Measurements from ENCODE around the gene BTBD17.

BTBD17 gene

DNA sequence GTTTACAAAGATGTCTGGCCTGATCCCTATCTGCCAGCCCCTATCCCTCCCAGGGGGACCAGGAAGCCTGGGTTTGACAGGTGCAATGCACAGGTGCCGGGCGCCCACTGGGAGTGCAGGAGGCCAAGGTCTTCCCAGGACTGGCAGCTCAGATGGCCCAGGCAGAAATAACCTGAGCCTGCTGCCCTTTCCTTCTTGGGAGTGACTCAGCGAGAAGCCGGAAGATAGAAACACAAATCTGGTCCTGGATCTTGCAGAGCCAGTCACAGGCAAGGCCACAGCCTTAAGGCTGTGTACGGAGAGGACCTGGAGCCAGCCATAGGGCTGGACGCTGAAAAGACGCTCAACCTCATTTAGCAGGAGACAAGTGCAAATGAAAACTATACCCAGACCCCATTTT is 33.3 kb upstream of the BTBD17 start:
- no peak for DNase-seq (ENCODE audit: low read depth)
- H3K4me3 ChIP-seq (ENCODE audit: low read depth, low read length) = no peak overlapping the region
- TF ChIP-seq POLR2A (IDR thresholded peaks at IDR 0.05; ENCODE audit: extremely low read depth, insufficient read length) = no peak
- TF ChIP-seq, protein P1, sequence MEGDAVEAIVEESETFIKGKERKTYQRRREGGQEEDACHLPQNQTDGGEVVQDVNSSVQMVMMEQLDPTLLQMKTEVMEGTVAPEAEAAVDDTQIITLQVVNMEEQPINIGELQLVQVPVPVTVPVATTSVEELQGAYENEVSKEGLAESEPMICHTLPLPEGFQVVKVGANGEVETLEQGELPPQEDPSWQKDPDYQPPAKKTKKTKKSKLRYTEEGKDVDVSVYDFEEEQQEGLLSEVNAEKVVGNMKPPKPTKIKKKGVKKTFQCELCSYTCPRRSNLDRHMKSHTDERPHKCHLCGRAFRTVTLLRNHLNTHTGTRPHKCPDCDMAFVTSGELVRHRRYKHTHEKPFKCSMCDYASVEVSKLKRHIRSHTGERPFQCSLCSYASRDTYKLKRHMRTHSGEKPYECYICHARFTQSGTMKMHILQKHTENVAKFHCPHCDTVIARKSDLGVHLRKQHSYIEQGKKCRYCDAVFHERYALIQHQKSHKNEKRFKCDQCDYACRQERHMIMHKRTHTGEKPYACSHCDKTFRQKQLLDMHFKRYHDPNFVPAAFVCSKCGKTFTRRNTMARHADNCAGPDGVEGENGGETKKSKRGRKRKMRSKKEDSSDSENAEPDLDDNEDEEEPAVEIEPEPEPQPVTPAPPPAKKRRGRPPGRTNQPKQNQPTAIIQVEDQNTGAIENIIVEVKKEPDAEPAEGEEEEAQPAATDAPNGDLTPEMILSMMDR (IDR thresholded peaks at IDR 0.05; ENCODE audit: low read depth, low read length) = no peak
- no peak for TF ChIP-seq MYC (IDR thresholded peaks at IDR 0.05; ENCODE audit: low read depth, low read length)
- TF ChIP-seq, protein P2, sequence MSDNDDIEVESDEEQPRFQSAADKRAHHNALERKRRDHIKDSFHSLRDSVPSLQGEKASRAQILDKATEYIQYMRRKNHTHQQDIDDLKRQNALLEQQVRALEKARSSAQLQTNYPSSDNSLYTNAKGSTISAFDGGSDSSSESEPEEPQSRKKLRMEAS (IDR thresholded peaks at IDR 0.05; ENCODE audit: low read depth, low read length) = no peak

DNA sequence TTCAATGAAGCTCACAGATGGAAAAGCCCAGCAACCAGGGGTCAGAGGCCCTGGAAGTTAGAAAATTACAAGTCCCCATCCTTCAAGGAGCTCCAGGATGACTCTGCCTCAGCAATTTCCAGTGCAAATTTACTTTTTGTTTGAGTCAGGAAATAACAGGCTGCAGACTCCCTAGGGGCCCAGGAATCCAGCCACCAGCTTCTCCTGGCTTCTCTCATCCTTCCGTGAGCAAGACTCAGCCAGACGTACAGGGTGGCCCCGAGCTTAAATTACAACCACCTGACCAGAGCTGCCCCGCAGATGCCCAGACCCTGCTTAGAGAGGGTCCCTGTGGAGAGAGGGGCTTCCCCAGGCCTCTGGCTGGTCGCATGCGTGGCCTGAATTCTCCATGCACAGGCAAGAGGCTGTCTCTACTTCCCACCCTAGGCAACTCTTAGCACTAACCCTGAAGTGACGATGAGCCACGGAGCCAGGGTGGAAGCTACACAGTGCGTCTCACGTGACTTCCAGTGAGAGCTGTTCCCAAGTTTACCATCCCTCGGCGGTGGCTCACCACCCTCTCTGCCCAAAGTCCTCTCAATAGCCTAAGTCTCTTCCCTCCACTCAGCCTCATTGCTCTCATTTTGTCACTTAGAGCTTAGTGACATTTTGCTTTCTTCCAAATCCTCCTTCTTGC is 32.7 kb upstream of the BTBD17 start:
- no peak for DNase-seq (ENCODE audit: low read depth)
- H3K4me3 ChIP-seq (ENCODE audit: low read depth, low read length) = no peak overlapping the region
- TF ChIP-seq MYC (IDR thresholded peaks at IDR 0.05; ENCODE audit: low read depth, low read length) (no peak), POLR2A (IDR thresholded peaks at IDR 0.05; ENCODE audit: extremely low read depth, insufficient read length) (no peak)
- TF ChIP-seq, protein P2 (IDR thresholded peaks at IDR 0.05; ENCODE audit: low read depth, low read length) = no peak
- TF ChIP-seq, protein P1 (IDR thresholded peaks at IDR 0.05; ENCODE audit: low read depth, low read length) = no peak

DNA sequence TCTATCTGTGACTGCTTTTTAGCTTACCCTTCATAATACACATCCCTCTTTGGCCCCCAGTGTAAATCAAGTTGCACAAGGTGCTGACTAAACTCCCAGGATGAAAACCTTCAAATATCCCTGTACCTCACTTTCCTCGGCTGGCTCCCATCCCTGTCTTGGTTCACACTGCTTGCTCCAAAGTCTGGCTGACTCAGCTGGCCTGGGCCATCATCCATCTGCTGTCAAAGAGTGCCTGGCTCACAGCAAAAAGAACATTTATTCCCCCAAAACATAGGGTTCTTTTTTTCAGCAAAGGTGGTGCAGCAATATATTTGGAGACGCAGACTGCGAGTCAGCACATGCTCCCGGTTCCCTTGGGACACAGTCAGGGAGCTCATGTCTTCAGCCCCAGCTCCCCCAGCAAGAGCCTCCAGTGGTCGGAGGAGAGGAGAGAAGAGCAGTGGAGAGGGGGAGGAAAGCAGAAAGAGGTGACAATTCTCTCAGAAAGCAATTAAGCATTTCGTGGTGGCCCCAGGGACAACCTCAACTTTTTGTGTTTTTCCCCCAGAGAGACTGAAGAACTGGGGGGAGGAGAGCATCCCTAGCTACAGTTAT is 31.8 kb upstream of the BTBD17 start:
- peak; percentile 75 for DNase-seq (ENCODE audit: low read depth)
- no peak overlapping the region for H3K4me3 ChIP-seq (ENCODE audit: low read depth, low read length)
- TF ChIP-seq MYC (IDR thresholded peaks at IDR 0.05; ENCODE audit: low read depth, low read length) (no peak), POLR2A (IDR thresholded peaks at IDR 0.05; ENCODE audit: extremely low read depth, insufficient read length) (no peak)
- TF ChIP-seq, protein P1 (IDR thresholded peaks at IDR 0.05; ENCODE audit: low read depth, low read length) = no peak
- TF ChIP-seq, protein P2 (IDR thresholded peaks at IDR 0.05; ENCODE audit: low read depth, low read length) = 0 out of 2 replicates have a peak, but pooled peaks have one; percentile 6

DNA sequence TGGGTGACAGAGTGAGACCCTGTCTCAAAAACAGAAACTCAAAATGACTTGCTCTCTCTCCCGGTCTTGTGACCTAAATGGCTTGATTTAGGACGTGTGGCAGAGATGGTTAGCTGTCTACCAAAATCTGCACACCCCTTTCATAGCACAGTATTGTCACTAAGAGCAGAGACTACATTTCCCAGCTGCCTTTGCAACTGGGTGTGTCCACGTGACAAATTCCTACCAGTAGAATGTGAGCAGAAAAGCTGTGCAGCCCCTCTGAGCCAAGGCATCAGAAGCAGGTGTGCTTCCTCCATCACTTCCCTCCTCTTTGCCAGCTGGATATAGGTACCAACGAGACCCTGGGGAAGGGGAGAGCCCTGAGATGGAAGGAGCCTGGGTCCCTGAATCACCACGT is 31.2 kb upstream of the BTBD17 start:
- no peak overlapping the region for H3K4me3 ChIP-seq (ENCODE audit: low read depth, low read length)
- DNase-seq (ENCODE audit: low read depth) = no peak
- TF ChIP-seq POLR2A (IDR thresholded peaks at IDR 0.05; ENCODE audit: extremely low read depth, insufficient read length) = no peak
- TF ChIP-seq MYC (IDR thresholded peaks at IDR 0.05; ENCODE audit: low read depth, low read length) = no peak
- TF ChIP-seq, protein P2 (IDR thresholded peaks at IDR 0.05; ENCODE audit: low read depth, low read length) = no peak
- TF ChIP-seq, protein P1 (IDR thresholded peaks at IDR 0.05; ENCODE audit: low read depth, low read length) = no peak

DNA sequence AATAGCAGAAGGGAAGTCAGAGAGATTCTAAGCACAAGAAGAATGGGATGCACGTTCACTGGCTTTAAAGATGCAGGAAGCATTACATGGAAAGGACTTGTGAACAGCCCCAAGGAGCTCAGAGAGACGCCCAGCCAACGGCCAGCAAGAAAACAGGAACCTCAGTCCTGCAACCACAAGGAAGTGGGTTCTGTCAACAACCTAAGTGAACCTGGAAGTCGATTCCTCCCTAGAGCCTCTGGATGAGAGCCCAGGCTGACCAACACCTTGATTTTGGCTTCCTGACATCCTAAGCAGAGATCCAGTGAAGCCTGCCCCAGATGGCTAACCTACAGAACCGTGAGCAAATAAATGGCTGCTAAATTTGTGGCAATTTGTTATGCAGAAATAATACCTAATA is 30.1 kb upstream of the BTBD17 start:
- TF ChIP-seq MYC (IDR thresholded peaks at IDR 0.05; ENCODE audit: low read depth, low read length) = no peak
- TF ChIP-seq, protein P1 (IDR thresholded peaks at IDR 0.05; ENCODE audit: low read depth, low read length) = no peak
- TF ChIP-seq, protein P2 (IDR thresholded peaks at IDR 0.05; ENCODE audit: low read depth, low read length) = no peak
- no peak for TF ChIP-seq POLR2A (IDR thresholded peaks at IDR 0.05; ENCODE audit: extremely low read depth, insufficient read length)
- no peak overlapping the region for H3K4me3 ChIP-seq (ENCODE audit: low read depth, low read length)
- peak; percentile 76 for DNase-seq (ENCODE audit: low read depth)

Measured in NB4 (cell line).